Adrenal gland (tissue), 12 donors: ENCODE results near the gene TNS1. TPM values are rescaled to one million over a fixed set of nuclear protein-coding genes. Genes with fewer than 3 reads are reported as not detected.

Source experiments
- DNase-seq, 7 donors: peaks; one replicate each; pipeline ENCODE4 v3.0.0-alpha.2; 2019 to 2020
- H3K27ac ChIP-seq, 5 donors: fragments of 200-600 bp; sonication (generic) in 4 of 5; 1 replicate in 3 of 5; 2 replicates in 2 of 5; pipeline versions ENCODE4 v1.5.1 to v1.8.0; 2016 to 2020; ENCODE audit warnings: mild to moderate bottlenecking in 1 of 5
- H3K27me3 ChIP-seq: fragments of 200-600 bp; 2 replicates; pipeline ENCODE4 v1.8.0; 2021
- H3K36me3 ChIP-seq, 2 donors: fragments of 200-600 bp; replicated peaks in 1 of 2; 1 replicate in 1 of 2; 2 replicates in 1 of 2; pipeline versions ENCODE4 v1.5.1 to v1.8.0; 2018 to 2022
- H3K4me1 ChIP-seq, 2 donors: fragments of 200-600 bp; replicated peaks in 1 of 2; 1 replicate in 1 of 2; 2 replicates in 1 of 2; pipeline versions ENCODE4 v1.5.1 to v1.8.0; 2018 to 2021
- H3K4me3 ChIP-seq, 4 donors: fragments of 200-600 bp; sonication (generic) in 3 of 4; one replicate each; pipeline ENCODE4 v1.5.1; 2016 to 2018
- H3K9me3 ChIP-seq, 3 donors: fragments of 200-600 bp; sonication (generic) in 1 of 3; replicated peaks in 1 of 3; 1 replicate in 2 of 3; 2 replicates in 1 of 3; pipeline versions ENCODE4 v1.5.1 to v1.8.0; 2016 to 2021
- CTCF ChIP-seq, 6 experiments: fragments of 450-650 bp in 4 of 6; fragments of 200-600 bp in 2 of 6; sonication (generic) in 1 of 6; IDR thresholded peaks; 1 replicate in 5 of 6; 2 replicates in 1 of 6; pipeline versions ENCODE4 v1.5.1 to v1.8.0; 2016 to 2021; ENCODE audit warnings: antibody characterized with exemption in 6 of 6, mild to moderate bottlenecking in 2 of 6, moderate library complexity in 1 of 6
- POLR2A ChIP-seq, 2 donors: fragments of 450-650 bp; IDR thresholded peaks; one replicate each; pipeline ENCODE4 v1.6.1; 2017; ENCODE audit warnings: antibody characterized with exemption in 2 of 2, mild to moderate bottlenecking in 2 of 2, moderate library complexity in 1 of 2
- whole genome bisulfite sequencing, 4 donors: extraction: QIAGEN DNeasy Blood & Tissue Kit in 2 of 4; methylation state at CpG; one replicate each; pipeline versions ENCODE4 v1.1.5 to v1.1.7; 2013 to 2017; 5-methylcytosine and 5-hydroxymethylcytosine counted together
- intact Hi-C, 2 donors: fragments of 100-400 bp; cut with DNase I; formaldehyde crosslinking; loops; one replicate each; pipeline versions ENCODE4 v1.14.1 to v1.15.0; 2022 to 2023
- polyA plus RNA-seq, 3 donors: library from polyadenylated mRNA; stranded (reverse); fragments of 200-250 nt in 2 of 3; fragments of 350-450 nt in 1 of 3; fragmentation: Illumina TruSeq in 1 of 3; extraction: RNeasy Lipid Tissue Mini Kit (QIAGEN cat#74804) in 1 of 3; gene quantifications; one replicate each; pipeline ENCODE4 v1.2.3, GENCODE V29; 2013 to 2014
- total RNA-seq, 9 donors: library from RNA; depleted of rRNA in 4 of 9; stranded (reverse); fragments of >200 nt in 4 of 9; fragments of 120-200 nt in 1 of 9; fragmentation: NEBNext Ultra II Directional in 1 of 9; extraction: Animal tissue kit (Norgen Biotek cat#: 25700) in 1 of 9; gene quantifications; one replicate each; pipeline versions ENCODE4 v1.1.0 to v1.2.4, GENCODE V29; 2013 to 2023
- donor health status: healthy with polysubstance abuse.
- donor health status: Bipolar disorder and iron deficiency.
- donor health status: DM: yes; HTN: yes; CAD: no.
- donor health status: DM: no; HTN: no; CAD: no.
- donor health status: DM: no; HTN: no; CAD: no.
- donor health status: DM: yes; HTN: yes; CAD: no.

TNS1 gene
- total and polyA plus RNA-seq, 12 donors, result 34.1 to 341 (median 252) TPM

DNA sequence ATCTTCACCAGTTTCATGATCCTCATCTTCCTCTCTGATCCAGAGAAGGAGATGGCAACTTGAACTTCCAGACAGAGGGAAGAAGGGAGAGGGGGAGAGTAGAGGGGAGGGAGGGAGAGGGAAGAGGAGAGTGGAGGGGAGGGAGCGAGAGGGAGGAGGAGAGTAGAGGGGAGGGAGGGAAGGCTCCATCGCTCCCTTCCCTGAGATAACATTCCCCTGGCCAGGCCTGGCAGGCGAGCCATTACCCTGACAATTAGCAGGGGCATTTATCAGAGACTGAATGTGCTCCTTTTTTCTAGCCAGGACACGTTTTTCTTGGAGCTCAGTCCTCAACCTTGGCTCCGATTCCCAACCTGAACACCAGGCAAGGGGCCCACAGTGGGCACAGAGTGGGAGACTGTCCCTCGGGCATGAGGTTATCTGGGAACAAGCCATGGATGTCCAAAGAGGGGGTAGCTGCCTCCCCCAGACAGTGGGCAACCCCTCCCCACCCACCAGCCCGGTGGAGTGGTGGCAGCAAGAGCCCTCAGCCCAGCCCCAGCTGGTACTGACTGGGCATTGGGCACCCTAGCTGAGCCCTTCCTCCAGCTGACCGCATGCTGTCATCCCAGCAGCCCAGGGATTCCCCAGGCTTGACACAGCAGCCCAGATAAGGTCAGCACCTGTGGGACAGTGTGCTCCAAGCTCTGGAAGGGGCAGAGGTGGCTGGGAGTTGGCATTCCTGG lies 81.8 kb downstream of the TNS1 start:
- no peaks in the 10 kb centered on the region for H3K27me3 ChIP-seq
- peaks cover 0 to 10% of the 10 kb centered on the region in 2 donors for H3K36me3 ChIP-seq
- intact Hi-C loops, result no loop called here
- peaks cover 55 to 94% of the 10 kb centered on the region in 2 donors for H3K4me1 ChIP-seq
- no peak overlapping the region for H3K4me3 ChIP-seq
- no peaks in the 10 kb centered on the region for H3K9me3 ChIP-seq
- DNase-seq, result peak in 6 of 7 donors; percentile 79 to 87 (median 84)
- WGBS, 4 donors, result 18 to 35% (median 24%) methylated on average over 6 to 8 of the region's 8 CpGs
- TF ChIP-seq POLR2A (IDR thresholded peaks at IDR 0.05), result peak in 1 of 2 donors; percentile 39
- TF ChIP-seq CTCF (IDR thresholded peaks at IDR 0.05), result no peak
- H3K27ac ChIP-seq, result peak overlapping the region; percentile 63 to 98 (median 80)

DNA sequence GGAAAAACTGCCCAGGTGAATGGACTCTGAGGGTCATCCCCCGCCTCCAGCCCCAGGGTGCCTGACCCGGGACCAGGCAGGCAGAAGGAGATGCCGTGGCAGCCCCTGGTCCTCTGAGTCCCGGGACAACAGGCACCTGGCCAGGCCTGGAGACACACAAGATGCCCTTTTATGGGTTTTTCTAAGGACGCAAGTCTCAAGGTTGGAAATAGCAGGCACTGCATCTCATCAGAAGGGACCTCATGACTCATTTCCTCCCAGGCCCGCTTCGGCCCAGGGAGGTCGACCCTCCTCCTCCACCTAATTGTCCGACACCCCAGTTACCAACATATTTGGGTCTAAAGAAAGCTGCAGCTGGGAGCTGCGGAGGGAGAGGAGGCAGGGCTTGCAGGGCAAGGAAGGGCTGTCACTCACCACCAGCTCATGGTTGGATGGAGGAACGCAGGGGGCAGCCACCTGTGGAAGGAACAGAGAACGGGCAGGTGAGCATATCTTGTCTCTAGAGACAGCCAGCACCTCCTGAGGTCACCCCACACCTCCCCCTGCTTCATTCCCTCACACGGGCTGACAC lies 82.9 kb downstream of the TNS1 start:
- Histone ChIP-seq H3K27me3 (no peaks in the 10 kb centered on the region), H3K4me1 (peaks cover 63 to 97% of the 10 kb centered on the region in 2 donors), H3K4me3 (no peak overlapping the region), H3K27ac (peak overlapping the region in 4 of 5 donors; percentile 56 to 98 (median 88)), H3K9me3 (no peaks in the 10 kb centered on the region), H3K36me3 (peaks cover 0 to 21% of the 10 kb centered on the region in 2 donors)
- TF ChIP-seq CTCF (IDR thresholded peaks at IDR 0.05) (no peak), POLR2A (IDR thresholded peaks at IDR 0.05) (no peak)
- peak in 6 of 7 donors; percentile 67 to 81 (median 78) for DNase-seq
- intact Hi-C loops, result no loop called here
- WGBS, 4 donors, result 27 to 43% (median 31%) methylated on average over 6 to 13 of the region's 13 CpGs

- H3K9me3 ChIP-seq, result no peaks in the 10 kb centered on the region
- intact Hi-C loops, result no loop called here
- H3K4me3 ChIP-seq, result no peak overlapping the region
- peaks cover 70 to 97% of the 10 kb centered on the region in 2 donors for H3K4me1 ChIP-seq
- peak overlapping the region in 4 of 5 donors; percentile 56 to 98 (median 88) for H3K27ac ChIP-seq
- no peak for DNase-seq
- no peak for TF ChIP-seq POLR2A (IDR thresholded peaks at IDR 0.05)
- no peak for TF ChIP-seq CTCF (IDR thresholded peaks at IDR 0.05)
- H3K36me3 ChIP-seq, result peaks cover 0 to 21% of the 10 kb centered on the region in 2 donors
- 83 to 88% (median 84%) methylated on average over 6 to 8 of the region's 8 CpGs for WGBS, 4 donors
- H3K27me3 ChIP-seq, result no peaks in the 10 kb centered on the region
Measured at GRCh38 chr2:217919204-217919603, 83.6 kb downstream of the TNS1 start.

- intact Hi-C loops, result no loop called here
- H3K9me3 ChIP-seq, result no peaks in the 10 kb centered on the region
- H3K4me1 ChIP-seq, result peaks cover 74 to 97% of the 10 kb centered on the region in 2 donors
- WGBS, 4 donors, result 36 to 63% (median 51%) methylated on average over 15 to 20 of the region's 20 CpGs
- peak overlapping the region in 4 of 5 donors; percentile 56 to 98 (median 88) for H3K27ac ChIP-seq
- no peak for DNase-seq
- TF ChIP-seq POLR2A (IDR thresholded peaks at IDR 0.05) (no peak), CTCF (IDR thresholded peaks at IDR 0.05) (peak in 3 of 6 experiments; percentile 28 to 36 (median 31))
- no peak overlapping the region for H3K4me3 ChIP-seq
- peaks cover 0 to 21% of the 10 kb centered on the region in 2 donors for H3K36me3 ChIP-seq
- no peaks in the 10 kb centered on the region for H3K27me3 ChIP-seq
Measured at GRCh38 chr2:217918308-217919024, 84.3 kb downstream of the TNS1 start.
